ENCODE data around the gene FAM120B.

- TF ChIP-seq EZH2phosphoT487 (IDR thresholded peaks at IDR 0.05; ENCODE audit: low read depth): no peak
- no peak for TF ChIP-seq CTCF (IDR thresholded peaks at IDR 0.05; ENCODE audit: low read depth, low read length)
Measured at GRCh38 chr6:170289951-170290295, 16.6 kb upstream of the FAM120B start.
